Measurements from ENCODE around the gene DBN1.
"Not testable (repeated sequence)": the region's sequence is repeated elsewhere in the genome, so short reads cannot be mapped to it uniquely, and the experiment has no call there.

DBN1 gene

GRCh38 chr5:177487144-177487543 is 13.7 kb upstream of the DBN1 start:
- TF ChIP-seq CTCF (IDR thresholded peaks at IDR 0.05; ENCODE audit: low read depth, low read length) = no peak
- in situ Hi-C loops (cut with HindIII; ENCODE audit: low sequenced_read_pairs) = no loop called here
- H3K4me3 ChIP-seq (ENCODE audit: low read depth, low read length) = no peak overlapping the region
- no peak for DNase-seq (ENCODE audit: low read depth, low spot score)

- no peak overlapping the region for H3K4me3 ChIP-seq (ENCODE audit: low read depth, low read length)
- TF ChIP-seq CTCF (IDR thresholded peaks at IDR 0.05; ENCODE audit: low read depth, low read length) = no peak
- in situ Hi-C loops (cut with HindIII; ENCODE audit: low sequenced_read_pairs) = no loop called here
- DNase-seq (ENCODE audit: low read depth, low spot score) = no peak
Observed at GRCh38 chr5:177486256-177486655, 12.8 kb upstream of the DBN1 start.

GRCh38 chr5:177485753-177486152 is 12.3 kb upstream of the DBN1 start:
- DNase-seq (ENCODE audit: low read depth, low spot score); H3K4me3 ChIP-seq (ENCODE audit: low read depth, low read length); in situ Hi-C loops (cut with HindIII; ENCODE audit: low sequenced_read_pairs): not testable (repeated sequence)

- in situ Hi-C loops (cut with HindIII; ENCODE audit: low sequenced_read_pairs) = no loop called here
- no peak overlapping the region for H3K4me3 ChIP-seq (ENCODE audit: low read depth, low read length)
- TF ChIP-seq CTCF (IDR thresholded peaks at IDR 0.05; ENCODE audit: low read depth, low read length) = no peak
- peak; percentile 16 for DNase-seq (ENCODE audit: low read depth, low spot score)
Observed at GRCh38 chr5:177484902-177485549, 11.6 kb upstream of the DBN1 start.

- no peak for TF ChIP-seq CTCF (IDR thresholded peaks at IDR 0.05; ENCODE audit: low read depth, low read length)
- in situ Hi-C loops (cut with HindIII; ENCODE audit: low sequenced_read_pairs) = no loop called here
- H3K4me3 ChIP-seq (ENCODE audit: low read depth, low read length) = no peak overlapping the region
- DNase-seq (ENCODE audit: low read depth, low spot score) = peak; percentile 35
Observed at GRCh38 chr5:177483994-177484901, 10.8 kb upstream of the DBN1 start.

GRCh38 chr5:177483042-177483441 is 9.6 kb upstream of the DBN1 start:
- H3K4me3 ChIP-seq (ENCODE audit: low read depth, low read length) = no peak overlapping the region
- no peak for DNase-seq (ENCODE audit: low read depth, low spot score)
- TF ChIP-seq CTCF (IDR thresholded peaks at IDR 0.05; ENCODE audit: low read depth, low read length) = no peak
- in situ Hi-C loops (cut with HindIII; ENCODE audit: low sequenced_read_pairs) = no loop called here

- no peak for TF ChIP-seq CTCF (IDR thresholded peaks at IDR 0.05; ENCODE audit: low read depth, low read length)
- no peak overlapping the region for H3K4me3 ChIP-seq (ENCODE audit: low read depth, low read length)
- peak; percentile 18 for DNase-seq (ENCODE audit: low read depth, low spot score)
- in situ Hi-C loops (cut with HindIII; ENCODE audit: low sequenced_read_pairs) = no loop called here
Observed at GRCh38 chr5:177482359-177482795, 8.9 kb upstream of the DBN1 start.

Measured in astrocyte of the spinal cord (primary cell).